NCI-H1105 (cell line): ENCODE measurements around the gene PPM1H.
"Not testable (repeated sequence)": the region's sequence is repeated elsewhere in the genome, so short reads cannot be mapped to it uniquely, and the experiment has no call there.

Experiments
- DNase-seq: peaks from one replicate; lab custom pipeline; 2025; lab: John Stamatoyannopoulos, UW

Gene PPM1H

DNA sequence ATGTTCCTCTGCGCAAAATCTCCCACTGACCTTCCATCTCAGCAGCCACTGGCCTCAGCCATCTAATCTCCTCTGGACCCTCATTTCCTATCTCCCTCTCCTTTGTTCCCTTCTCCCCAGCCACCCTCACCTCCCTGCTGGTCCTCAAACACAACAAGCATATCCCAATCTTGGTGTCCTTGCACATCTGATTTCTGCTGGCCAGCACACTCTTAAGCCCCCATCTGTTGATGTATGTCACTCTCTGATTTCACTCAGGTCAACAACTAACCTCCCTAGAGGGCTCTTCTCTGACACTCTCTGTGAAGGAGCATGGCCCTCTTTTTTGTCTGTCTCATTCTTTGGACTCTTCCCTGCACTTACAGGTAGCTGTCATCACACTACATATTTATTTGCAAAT lies 25.6 kb downstream of the PPM1H start:
- DNase-seq, result no peak

DNA sequence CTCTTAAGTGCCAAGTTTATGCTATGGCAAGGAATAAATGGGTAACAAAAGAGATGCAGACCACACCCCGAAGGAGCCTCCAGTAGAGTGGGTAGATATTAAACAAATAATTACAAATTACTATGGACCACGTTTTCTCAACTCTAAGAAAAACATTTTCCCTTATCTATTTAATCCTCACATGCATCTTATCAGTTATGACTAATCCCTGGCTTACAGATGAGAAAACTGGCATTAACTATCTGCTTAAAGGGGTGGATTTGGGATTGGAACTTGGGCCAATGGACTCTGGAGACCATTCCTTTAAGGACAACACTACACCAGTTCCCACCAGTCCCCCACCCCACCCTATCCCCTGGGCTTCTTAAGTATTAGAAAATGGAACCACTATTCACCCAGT lies 26.3 kb downstream of the PPM1H start:
- DNase-seq, result no peak

- DNase-seq, result no peak
Observed at GRCh38 chr12:62907561-62907960, 27.4 kb downstream of the PPM1H start.

GRCh38 chr12:62907078-62907477 lies 27.9 kb downstream of the PPM1H start:
- DNase-seq, result no peak

- DNase-seq, result no peak
Observed at GRCh38 chr12:62903151-62903550, 31.8 kb downstream of the PPM1H start.

- no peak for DNase-seq
Observed at GRCh38 chr12:62900686-62901272, 34.2 kb downstream of the PPM1H start.

DNA sequence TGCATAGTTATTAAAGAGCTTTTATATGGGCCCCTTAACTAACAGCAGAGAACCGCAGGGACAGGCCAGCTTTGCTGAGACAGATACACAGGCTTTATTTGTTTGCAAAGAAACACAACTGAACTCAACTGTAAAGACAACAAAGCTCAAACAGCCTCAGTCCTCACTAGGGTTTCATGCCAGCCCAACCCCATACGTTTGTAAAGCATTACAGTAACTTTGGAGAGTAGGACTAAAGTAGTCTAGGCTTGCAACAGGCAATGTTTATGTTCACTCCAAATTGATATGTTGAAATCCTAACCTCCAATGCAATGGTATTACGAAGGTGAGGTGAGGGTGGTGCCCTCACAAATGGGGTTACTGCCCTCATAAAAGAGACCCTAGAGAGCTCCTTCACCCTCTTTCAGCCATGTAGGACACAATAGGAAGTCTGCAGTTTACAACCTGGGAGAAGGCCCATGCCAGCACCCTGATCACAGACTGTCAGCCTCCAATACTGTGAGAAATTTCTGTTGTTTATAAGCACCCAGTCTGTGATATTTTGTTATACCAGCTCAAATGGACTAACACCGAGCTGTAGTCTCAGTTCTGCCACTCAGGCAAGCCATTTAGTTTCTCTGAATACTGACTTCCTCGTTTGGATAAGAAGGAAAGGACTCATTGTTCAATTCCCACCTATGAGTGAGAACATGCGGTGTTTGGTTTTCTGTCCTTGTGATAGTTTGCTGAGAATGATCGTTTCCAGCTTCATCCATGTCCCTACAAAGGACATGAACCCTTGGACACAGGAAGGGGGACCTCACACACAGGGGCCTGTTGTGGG lies 35.2 kb downstream of the PPM1H start:
- no peak for DNase-seq

DNA sequence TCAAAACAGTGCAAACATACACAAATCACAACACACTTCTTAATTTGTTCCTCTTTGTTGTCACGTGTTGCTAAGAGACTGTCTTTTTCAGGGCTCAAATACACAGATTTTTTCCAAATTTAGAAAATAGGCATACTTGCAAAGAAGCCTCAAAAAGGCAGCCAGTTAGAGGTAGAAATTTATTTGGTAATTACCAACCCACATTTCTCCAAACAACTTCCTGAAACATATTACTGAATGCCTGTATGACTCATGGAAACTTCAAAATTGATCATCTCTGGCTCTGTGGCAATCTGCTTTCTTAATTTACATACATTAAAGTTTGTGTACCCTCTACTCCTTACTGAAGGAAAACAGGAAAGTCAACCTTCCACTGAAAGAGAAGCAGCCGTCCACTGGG lies 36.4 kb downstream of the PPM1H start:
- DNase-seq, result no peak

DNA sequence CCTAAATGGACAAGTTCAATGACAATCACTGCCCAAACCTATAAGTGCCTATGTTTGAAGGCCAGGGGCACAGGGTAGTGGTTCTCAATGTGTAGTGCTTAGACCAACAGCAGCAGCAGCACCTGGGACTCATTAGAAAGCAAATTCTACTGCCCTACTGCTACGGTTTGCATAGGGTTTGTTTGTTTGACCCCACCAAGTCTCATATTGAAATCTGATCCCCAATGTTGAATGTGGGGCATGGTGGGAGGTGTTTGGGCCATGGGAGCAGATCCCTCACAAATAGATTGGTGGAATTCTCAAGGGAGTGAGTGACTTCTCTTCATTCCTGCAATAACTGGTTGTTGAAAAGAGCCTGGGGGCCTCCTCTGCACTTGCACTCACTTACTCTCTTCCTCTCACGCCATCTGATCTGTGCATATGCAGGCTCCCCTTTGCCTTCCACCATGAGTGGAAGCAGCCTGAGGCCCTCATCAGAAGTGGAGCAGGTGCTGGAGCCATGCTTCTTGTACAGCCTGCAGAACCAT lies 39.5 kb downstream of the PPM1H start:
- no peak for DNase-seq

DNA sequence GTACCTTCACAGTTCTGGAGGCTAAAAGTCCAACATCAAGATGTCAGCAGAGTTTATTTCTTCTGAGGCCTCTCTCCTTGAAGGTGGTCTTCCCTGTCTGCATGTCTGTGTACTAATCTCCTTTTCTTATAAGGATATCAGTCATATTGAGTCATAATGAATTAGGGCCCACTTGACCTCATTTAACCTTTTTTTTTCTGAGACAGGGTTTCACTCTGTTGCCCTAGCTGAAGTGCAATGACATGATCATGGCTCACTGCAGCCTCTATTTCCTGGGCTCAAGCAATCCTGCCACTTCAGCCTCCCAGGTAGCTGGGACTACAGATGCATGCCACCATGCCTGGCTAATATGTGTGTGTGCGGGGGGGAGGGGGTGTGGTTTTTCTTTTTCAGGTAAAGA lies 41.7 kb downstream of the PPM1H start:
- no peak for DNase-seq

GRCh38 chr12:62891805-62892549 lies 43.0 kb downstream of the PPM1H start:
- no peak for DNase-seq

DNA sequence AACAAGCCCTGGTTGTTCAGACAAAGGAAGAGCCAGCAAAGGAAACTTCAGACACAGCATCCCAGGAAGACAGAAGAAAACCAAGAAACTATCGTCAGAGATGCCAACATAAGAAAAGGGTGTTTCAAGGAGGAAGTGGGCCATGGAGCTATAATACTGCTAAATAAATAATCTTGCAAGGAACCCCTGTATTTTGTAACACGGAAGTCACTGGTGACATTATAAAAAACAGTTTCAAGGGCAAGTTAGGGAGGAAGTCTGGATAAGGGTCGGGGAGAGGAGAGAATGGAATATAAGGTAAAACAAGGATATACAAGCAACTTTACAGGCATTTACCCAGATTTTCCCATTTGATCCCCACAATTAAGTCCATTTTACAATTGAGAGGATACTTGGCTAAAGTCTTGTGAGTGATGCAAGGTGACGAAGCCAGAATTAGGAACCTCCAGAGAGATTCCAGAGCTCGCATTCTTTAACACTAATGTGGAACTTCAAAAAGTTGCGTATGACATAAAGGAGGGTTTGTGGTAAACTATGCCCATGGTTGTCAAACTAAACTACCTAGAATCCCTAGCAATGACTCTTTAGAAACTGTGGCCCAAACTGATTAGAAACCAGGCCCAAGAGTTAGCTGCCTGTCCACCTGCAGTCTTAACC lies 46.4 kb downstream of the PPM1H start:
- DNase-seq, result no peak

- no peak for DNase-seq
Observed at GRCh38 chr12:62886796-62887195, 48.2 kb downstream of the PPM1H start.

- DNase-seq, result no peak
Observed at GRCh38 chr12:62885242-62885641, 49.7 kb downstream of the PPM1H start.

GRCh38 chr12:62884832-62885231 lies 50.1 kb downstream of the PPM1H start:
- DNase-seq, result not testable (repeated sequence)

- no peak for DNase-seq
Observed at GRCh38 chr12:62882696-62883095, 52.3 kb downstream of the PPM1H start.

DNA sequence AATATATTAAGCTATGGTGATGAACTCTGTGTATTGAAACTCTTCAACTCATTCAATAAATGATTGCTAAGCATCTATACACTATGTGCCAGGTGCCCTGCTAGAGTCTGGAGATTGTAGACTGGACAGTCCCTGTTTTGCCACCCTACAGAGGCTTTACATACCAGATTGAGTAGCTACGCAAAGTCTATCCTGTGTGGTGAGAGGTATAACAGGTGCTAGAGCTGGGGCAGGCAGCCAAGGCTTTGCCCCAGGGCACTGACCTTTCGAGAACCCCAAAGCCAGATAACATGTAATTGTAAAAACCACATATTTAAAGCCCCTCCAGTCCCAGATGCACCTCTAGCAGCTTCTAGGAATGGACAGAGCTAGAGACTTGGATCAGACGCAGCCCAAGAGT lies 52.8 kb downstream of the PPM1H start:
- DNase-seq, result no peak

DNA sequence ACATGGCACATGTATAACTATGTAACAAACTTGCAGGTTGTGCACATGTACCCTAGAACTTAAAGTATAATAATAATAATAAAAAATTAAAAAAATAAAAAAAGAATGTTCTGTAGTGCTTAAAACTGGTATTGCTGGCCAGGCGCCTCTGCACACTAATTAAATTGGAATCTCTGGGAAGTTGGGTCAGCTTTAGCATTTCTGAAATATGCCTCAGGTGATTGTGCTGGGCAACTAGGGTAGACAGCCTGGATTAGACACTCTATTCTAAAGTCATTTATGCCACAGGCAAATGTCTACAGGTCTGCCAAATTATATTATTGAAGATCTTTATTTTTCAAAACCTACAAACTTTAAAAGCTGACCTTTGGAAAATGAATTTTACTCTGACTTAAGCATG lies 55.3 kb downstream of the PPM1H start:
- no peak for DNase-seq

- not testable (repeated sequence) for DNase-seq
Observed at GRCh38 chr12:62879228-62879627, 55.7 kb downstream of the PPM1H start.

GRCh38 chr12:62878211-62878610 lies 56.7 kb downstream of the PPM1H start:
- DNase-seq, result no peak

- DNase-seq, result no peak
Observed at GRCh38 chr12:62876938-62877548, 57.9 kb downstream of the PPM1H start.
